Vagina (tissue), 2 donors: ENCODE data around the gene PPP4C.

Source experiments
- POLR2A ChIP-seq, 2 donors: fragments of 450-650 bp; IDR thresholded peaks; one replicate each; pipeline ENCODE4 v1.6.1; 2017; ENCODE audit warnings: antibody characterized with exemption in 2 of 2, mild to moderate bottlenecking in 2 of 2, moderate library complexity in 2 of 2
- TF ChIP-seq, protein P1 (sequence below), 3 experiments: fragments of 450-650 bp in 2 of 3; fragments of 200-600 bp in 1 of 3; sonication (generic) in 1 of 3; IDR thresholded peaks; one replicate each; pipeline ENCODE4 v1.5.1; 2017 to 2019; ENCODE audit warnings: antibody characterized with exemption in 3 of 3, mild to moderate bottlenecking in 2 of 3, moderate library complexity in 2 of 3

DNA sequence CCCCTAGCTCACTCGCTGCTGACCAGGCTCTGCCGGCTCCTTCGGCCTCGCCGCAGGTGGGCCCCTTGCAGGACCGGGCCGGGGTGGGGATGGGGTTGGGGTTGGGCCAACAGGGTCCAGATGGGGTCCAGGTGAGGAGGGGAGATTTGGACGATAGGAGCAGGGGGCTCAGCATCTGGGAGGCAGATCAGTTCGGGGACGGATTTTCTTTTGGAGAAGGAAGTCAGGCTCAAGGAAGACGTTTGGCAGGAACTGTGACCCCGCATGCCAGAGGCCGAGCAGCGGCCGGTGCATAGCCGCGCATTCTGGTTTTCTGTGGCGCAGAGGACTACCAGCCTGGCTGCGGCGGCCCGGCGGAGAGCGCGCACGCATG, 11.1 kb upstream of the PPP4C start:
- TF ChIP-seq, protein P1, sequence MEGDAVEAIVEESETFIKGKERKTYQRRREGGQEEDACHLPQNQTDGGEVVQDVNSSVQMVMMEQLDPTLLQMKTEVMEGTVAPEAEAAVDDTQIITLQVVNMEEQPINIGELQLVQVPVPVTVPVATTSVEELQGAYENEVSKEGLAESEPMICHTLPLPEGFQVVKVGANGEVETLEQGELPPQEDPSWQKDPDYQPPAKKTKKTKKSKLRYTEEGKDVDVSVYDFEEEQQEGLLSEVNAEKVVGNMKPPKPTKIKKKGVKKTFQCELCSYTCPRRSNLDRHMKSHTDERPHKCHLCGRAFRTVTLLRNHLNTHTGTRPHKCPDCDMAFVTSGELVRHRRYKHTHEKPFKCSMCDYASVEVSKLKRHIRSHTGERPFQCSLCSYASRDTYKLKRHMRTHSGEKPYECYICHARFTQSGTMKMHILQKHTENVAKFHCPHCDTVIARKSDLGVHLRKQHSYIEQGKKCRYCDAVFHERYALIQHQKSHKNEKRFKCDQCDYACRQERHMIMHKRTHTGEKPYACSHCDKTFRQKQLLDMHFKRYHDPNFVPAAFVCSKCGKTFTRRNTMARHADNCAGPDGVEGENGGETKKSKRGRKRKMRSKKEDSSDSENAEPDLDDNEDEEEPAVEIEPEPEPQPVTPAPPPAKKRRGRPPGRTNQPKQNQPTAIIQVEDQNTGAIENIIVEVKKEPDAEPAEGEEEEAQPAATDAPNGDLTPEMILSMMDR (IDR thresholded peaks at IDR 0.05), result no peak
- no peak for TF ChIP-seq POLR2A (IDR thresholded peaks at IDR 0.05)
